OCI-LY7 (cell line): ENCODE measurements around the gene CACNA1I.
A peak's percentile ranks its signal among the peaks of the same experiment; 100 is the strongest.

ENCODE experiments used
- EZH2phosphoT487 ChIP-seq: fragments of 200-600 bp; sonication (generic); IDR thresholded peaks from 2 replicates; pipeline ENCODE4 v1.6.1; 2018; ENCODE audit warnings: low read depth, borderline replicate concordance, mild to moderate bottlenecking, mixed run types, antibody characterized with exemption, low read length, moderate library complexity, mixed read lengths
- TF ChIP-seq, protein P1 (sequence below): fragments of 200-600 bp; sonication (generic); conservative IDR thresholded peaks from 2 replicates; pipeline ENCODE4 v1.5.1; 2014; ENCODE audit warnings: mild to moderate bottlenecking, antibody characterized with exemption, low read length, moderate library complexity, mixed read lengths

DNA sequence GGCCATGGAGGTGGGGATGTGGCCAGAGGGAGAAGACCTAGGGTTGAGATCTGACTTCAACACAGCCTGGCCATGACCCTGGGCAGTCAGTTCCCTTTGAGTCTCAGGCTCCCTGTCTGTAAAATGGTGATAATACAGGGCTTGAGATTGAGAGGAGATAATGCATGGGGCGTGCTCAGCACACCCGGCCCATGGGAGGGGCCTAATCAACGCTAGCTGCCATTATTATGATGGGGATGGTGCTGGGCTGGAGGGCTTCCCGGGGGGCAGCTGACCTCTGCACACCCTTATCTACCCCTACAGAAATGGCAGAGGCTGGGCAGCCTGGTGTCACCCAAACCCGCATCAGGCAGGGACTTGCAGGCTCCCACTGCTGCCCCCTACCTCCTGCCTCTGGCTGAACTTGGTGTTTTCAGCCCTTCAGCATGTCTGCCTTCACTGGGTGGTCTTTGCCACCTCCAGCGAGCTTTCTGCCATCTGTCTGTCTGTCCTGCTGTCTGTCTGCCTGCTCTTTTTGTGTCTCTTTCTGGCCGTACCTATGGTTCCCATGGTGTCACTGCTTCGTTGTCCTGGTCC, 84.5 kb downstream of the CACNA1I start:
- TF ChIP-seq, protein P1, sequence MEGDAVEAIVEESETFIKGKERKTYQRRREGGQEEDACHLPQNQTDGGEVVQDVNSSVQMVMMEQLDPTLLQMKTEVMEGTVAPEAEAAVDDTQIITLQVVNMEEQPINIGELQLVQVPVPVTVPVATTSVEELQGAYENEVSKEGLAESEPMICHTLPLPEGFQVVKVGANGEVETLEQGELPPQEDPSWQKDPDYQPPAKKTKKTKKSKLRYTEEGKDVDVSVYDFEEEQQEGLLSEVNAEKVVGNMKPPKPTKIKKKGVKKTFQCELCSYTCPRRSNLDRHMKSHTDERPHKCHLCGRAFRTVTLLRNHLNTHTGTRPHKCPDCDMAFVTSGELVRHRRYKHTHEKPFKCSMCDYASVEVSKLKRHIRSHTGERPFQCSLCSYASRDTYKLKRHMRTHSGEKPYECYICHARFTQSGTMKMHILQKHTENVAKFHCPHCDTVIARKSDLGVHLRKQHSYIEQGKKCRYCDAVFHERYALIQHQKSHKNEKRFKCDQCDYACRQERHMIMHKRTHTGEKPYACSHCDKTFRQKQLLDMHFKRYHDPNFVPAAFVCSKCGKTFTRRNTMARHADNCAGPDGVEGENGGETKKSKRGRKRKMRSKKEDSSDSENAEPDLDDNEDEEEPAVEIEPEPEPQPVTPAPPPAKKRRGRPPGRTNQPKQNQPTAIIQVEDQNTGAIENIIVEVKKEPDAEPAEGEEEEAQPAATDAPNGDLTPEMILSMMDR = peak; percentile 59
- no peak for TF ChIP-seq EZH2phosphoT487
